ENCODE data around the gene PTMA.

GRCh38 chr2:231715499-231715837, 7.1 kb downstream of the PTMA start:
- peak; percentile 38; the same call in 1 of the 2 replicates for TF ChIP-seq CTCF (conservative IDR thresholded peaks at IDR 0.05; ENCODE audit: low read depth, low read length)
- no peak for TF ChIP-seq EZH2 (IDR thresholded peaks at IDR 0.05; ENCODE audit: low read length, unreplicated experiment)
